ENCODE data around the gene TIMM44.

DNA sequence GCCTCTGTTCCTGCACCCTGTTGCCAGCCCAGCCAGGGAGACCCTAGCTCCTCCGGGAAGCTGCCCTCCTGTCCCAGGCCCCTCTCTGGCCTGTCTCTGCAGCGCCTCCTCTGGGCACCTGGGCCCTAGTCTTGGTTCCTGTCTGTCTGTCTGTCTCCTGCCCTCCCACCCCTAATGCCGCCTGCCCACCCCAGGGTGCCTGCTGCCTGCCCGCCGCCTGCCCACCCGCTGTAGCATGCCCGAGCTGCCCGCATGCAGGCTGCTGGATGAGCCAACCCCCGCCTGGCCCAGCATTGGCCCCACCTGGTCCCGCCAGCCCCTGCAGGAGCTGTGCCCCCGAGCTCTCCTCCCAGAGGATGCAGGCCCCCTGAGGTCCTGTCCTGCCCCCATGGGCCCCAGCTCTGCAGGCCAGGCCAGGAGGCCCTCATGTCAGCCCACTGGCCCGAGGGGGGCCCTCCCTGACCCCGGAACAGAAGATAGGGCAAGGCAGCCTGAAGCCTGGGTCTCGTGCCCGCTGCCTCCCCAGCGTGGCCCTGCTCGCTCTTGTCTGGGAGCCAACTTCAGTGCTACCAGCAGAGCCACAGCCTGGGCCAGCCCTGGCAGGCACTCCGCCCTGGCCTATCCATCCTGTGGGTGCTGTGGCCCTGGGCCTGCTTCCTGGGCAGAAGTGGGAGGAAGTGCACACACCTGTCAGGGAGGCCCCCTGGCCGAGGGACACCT lies 34.6 kb downstream of the TIMM44 start:
- TF ChIP-seq, protein P1, sequence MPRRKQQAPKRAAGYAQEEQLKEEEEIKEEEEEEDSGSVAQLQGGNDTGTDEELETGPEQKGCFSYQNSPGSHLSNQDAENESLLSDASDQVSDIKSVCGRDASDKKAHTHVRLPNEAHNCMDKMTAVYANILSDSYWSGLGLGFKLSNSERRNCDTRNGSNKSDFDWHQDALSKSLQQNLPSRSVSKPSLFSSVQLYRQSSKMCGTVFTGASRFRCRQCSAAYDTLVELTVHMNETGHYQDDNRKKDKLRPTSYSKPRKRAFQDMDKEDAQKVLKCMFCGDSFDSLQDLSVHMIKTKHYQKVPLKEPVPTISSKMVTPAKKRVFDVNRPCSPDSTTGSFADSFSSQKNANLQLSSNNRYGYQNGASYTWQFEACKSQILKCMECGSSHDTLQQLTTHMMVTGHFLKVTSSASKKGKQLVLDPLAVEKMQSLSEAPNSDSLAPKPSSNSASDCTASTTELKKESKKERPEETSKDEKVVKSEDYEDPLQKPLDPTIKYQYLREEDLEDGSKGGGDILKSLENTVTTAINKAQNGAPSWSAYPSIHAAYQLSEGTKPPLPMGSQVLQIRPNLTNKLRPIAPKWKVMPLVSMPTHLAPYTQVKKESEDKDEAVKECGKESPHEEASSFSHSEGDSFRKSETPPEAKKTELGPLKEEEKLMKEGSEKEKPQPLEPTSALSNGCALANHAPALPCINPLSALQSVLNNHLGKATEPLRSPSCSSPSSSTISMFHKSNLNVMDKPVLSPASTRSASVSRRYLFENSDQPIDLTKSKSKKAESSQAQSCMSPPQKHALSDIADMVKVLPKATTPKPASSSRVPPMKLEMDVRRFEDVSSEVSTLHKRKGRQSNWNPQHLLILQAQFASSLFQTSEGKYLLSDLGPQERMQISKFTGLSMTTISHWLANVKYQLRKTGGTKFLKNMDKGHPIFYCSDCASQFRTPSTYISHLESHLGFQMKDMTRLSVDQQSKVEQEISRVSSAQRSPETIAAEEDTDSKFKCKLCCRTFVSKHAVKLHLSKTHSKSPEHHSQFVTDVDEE (CRISPR knock-in tag; IDR thresholded peaks at IDR 0.05): no peak
- TF ChIP-seq SNAI2 (CRISPR knock-in tag; IDR thresholded peaks at IDR 0.05) (no peak), OSR1 (CRISPR knock-in tag; IDR thresholded peaks at IDR 0.05) (no peak), ZC3H10 (CRISPR knock-in tag; IDR thresholded peaks at IDR 0.05) (no peak), ARNTL (CRISPR knock-in tag; IDR thresholded peaks at IDR 0.05; ENCODE audit: borderline replicate concordance, low read depth) (no peak), GLIS3 (CRISPR knock-in tag; IDR thresholded peaks at IDR 0.05) (no peak), CSDC2 (CRISPR knock-in tag; IDR thresholded peaks at IDR 0.05) (no peak), ZNF565 (CRISPR knock-in tag; conservative IDR thresholded peaks at IDR 0.05; ENCODE audit: low read depth) (no peak)
- TF ChIP-seq, protein P2, sequence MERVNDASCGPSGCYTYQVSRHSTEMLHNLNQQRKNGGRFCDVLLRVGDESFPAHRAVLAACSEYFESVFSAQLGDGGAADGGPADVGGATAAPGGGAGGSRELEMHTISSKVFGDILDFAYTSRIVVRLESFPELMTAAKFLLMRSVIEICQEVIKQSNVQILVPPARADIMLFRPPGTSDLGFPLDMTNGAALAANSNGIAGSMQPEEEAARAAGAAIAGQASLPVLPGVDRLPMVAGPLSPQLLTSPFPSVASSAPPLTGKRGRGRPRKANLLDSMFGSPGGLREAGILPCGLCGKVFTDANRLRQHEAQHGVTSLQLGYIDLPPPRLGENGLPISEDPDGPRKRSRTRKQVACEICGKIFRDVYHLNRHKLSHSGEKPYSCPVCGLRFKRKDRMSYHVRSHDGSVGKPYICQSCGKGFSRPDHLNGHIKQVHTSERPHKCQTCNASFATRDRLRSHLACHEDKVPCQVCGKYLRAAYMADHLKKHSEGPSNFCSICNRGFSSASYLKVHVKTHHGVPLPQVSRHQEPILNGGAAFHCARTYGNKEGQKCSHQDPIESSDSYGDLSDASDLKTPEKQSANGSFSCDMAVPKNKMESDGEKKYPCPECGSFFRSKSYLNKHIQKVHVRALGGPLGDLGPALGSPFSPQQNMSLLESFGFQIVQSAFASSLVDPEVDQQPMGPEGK (CRISPR knock-in tag; IDR thresholded peaks at IDR 0.05; ENCODE audit: borderline replicate concordance): no peak
